Activated CD4-positive, alpha-beta T cell treated with anti-CD3 and anti-CD28 coated beads, Interleukin-2, Interleukin-6, amounts not matched to agents 100 ng/mL and 50 ng/mL, durations not matched to agents 16 hours and 8 hours (primary cell): ENCODE measurements around the gene BCKDHB.

Source experiments
- DNase-seq: peaks from one replicate; pipeline ENCODE4 v3.0.0-alpha.2; 2020

BCKDHB gene

DNA sequence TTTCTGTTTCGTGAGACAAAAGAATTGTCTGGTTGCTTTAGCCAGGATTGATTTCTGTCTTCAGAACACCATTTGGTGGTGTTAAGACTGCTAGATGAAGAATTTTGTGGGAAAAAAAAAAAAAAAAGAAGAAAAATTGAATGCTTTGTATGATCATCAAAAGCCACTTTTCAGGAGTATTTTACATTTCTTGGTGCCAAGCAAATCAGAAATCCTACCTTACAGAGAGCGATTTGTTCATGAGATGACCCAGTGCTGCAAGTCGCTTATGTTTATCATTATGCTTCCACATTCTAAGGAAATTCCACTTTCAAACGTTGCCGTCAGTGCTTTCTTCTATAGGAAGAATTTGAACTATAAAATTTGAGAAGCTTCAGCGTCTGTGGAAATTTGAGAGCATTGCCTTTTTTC is 228.7 kb downstream of the BCKDHB start:
- DNase-seq, result no peak

DNA sequence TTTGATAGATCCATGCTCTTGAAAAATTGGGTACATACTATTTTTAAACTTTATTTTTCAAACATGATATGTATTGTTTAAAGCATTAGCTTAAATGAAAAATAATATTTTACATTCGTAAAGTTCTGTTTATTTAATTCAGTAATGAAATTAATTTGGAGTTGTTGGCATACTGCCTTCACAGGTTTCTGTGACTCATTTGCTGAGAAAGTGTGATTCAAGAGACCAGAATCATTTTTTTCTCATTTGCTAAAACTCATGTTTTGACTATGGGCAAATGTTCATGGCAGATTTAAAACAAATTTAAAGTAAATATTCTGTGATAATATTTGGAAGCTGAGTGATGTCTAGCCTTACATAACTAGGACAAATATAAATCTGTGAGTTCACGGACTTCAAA is 230.4 kb downstream of the BCKDHB start:
- DNase-seq, result no peak

DNA sequence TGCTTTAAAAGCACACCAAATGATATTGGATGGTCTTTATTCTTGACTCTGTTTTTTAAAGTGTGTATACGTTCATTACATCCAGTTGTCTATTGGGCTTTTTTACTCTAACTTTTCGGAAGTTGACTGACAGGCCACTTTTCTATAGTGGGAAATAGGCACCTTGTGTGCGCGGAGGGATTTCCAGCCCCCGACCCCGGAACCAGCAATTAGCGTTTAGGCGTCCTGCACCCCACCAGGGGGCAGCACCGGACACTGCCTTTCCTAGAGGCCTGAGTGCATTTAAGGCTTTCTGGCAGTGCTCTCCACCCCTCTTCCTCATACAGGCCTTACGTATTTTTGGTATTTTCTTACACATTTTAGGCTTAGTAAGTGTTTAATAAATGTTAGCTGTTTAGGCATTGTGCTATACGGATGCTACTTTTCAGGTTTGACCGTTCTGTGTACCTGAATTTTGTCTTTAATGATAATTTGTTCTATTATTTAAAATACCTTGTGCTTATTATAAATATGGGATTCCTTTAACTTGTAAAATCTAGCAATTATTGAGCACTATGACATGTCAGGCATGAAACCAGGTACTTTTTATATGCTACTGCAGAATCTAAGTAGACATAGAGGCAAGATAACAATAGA is 231.8 kb downstream of the BCKDHB start:
- DNase-seq, result peak; percentile 64

- no peak for DNase-seq
Observed at GRCh38 chr6:80339421-80339820, 232.9 kb downstream of the BCKDHB start.

- no peak for DNase-seq
Observed at GRCh38 chr6:80340280-80340679, 233.8 kb downstream of the BCKDHB start.

- no peak for DNase-seq
Observed at GRCh38 chr6:80340686-80341085, 234.2 kb downstream of the BCKDHB start.

DNA sequence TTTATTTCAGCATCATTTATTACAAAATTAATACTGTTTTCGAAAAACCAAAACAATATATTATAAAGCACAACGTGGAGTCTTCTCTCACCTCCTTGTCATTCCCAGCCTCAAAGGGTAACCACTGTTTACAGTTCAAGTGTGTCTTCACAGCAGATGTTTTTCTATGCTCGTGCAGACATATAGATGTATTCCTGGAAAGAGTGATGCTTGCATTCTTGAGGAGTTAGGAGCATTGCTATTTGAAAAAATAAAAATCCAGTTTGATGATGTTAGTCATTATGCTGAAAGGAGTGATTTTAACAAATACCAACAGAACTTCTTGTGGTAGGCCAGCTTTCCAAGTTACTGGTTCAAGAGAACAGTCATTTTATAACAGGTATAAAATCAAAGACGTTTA is 234.9 kb downstream of the BCKDHB start:
- DNase-seq, result no peak

DNA sequence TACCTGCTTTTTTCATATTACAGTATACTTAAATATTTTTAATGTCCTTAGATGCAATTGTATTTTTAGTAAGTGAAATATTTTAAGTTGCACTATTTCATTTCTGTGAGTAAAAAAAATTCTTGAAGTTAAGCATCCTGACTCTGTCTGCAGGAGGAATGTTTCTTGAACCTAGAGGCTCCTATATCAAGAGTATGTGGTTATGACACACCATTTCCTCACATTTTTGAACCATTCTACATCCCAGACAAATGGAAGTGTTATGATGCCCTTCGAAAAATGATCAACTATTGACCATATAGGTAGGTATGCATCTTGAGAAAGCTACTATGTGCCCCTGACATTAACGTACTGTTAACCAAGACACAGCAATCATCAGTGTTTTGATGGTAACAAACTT is 237.0 kb downstream of the BCKDHB start:
- no peak for DNase-seq

- no peak for DNase-seq
Observed at GRCh38 chr6:80347101-80347500, 240.6 kb downstream of the BCKDHB start.

GRCh38 chr6:80348263-80348662 is 241.8 kb downstream of the BCKDHB start:
- no peak for DNase-seq

GRCh38 chr6:80356000-80356399 is 249.5 kb downstream of the BCKDHB start:
- DNase-seq, result no peak

DNA sequence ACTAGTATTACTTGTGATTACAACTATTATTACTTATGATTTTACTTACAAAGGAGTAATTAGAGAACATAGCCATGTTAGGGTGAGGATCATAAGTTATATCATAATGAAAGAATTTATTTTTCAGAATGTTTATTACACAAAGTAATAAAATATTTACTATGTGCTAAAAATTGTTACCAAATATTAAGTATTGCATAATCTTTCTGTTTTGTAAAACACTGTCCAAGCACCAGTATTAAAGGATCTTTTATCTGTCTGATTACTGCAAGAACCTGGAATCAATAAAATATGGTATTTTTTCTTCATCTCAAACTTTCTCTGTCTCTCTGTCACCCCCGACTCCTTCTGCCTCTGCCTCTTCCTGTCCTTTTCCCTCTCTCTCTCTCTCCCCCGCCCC is 250.1 kb downstream of the BCKDHB start:
- no peak for DNase-seq

DNA sequence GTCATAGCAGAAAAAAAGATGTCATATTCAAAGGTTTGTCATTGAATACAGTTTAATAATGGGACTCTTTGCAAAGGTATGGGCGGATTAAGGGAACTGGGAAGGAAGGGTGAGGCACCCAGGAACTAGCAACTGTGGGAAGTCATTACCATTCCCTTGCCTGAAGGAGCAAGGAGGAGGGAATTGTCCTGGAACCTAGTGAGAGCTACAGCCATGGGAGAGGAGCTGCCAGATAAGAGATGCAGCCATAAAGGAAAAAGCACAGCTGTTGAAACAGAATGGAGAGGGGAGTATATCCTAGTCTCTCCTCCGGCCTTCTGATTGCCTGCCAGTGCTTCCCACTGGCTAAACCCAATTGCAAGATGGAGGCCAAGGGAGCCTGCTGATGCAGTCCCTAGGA is 250.6 kb downstream of the BCKDHB start:
- DNase-seq, result no peak

GRCh38 chr6:80357674-80358073 is 251.2 kb downstream of the BCKDHB start:
- no peak for DNase-seq

DNA sequence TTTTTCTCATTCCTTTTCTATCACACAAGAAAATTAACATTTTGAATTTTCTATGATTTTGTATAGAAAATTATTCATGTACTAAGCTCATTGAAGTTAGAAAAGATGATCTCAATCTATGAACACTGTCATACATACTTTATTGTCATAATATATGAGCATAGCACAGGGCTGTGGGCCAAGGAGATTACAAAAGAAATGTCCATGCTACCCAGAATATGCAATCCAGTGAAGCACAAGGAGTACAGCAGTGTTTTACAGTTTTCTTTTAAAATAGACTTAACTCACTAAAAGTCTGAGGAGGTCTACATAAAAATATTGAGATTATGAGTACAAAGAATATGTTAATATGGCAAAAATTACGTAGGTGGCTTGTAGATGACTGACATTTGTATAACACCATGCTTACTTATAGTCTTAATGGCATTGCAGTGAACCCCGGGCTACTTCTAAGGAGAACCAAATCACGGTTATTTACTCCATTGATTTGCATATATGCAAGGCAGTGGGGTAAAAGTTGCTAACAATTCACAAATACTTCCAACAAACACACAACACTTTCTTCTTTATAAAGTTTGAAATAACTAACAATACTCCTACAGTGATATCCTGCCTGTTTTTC is 257.1 kb downstream of the BCKDHB start:
- DNase-seq, result no peak

DNA sequence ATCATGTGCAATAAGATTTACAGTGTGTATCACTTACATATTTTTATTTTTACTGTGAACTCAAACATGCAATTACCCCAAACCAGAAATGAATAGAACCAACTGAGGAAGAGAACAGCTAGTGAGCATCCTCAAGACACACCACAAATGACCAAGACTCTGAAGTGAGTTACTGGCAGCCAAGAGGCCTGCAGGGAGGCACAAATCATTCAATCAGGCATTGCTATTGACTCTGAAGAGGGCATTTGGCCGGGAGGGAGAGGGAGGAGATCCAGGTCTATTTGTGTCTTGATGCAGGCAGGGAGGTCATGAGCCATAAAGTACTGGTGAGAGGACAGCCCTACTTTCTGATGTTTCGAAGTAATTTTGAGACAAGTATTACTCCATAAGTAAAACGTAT is 257.7 kb downstream of the BCKDHB start:
- DNase-seq, result no peak

DNA sequence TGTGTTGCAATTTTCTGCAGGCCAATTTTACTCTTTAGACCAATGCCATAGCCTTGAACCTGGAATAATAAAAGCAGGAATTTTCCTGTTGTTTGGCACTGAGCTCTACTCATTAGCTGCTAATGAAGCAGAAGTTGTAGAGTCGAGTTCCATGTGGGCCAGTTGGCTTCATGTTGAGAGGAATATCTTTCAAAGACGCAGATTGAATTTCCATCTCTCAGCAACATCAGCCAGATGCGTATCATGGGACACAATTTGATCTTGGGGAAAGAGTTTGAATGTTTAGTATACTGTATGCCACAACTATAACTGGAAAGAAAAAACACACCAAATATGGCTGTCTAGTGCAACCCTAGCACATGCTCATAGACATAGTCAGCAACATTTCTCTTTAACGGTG is 259.6 kb downstream of the BCKDHB start:
- no peak for DNase-seq

DNA sequence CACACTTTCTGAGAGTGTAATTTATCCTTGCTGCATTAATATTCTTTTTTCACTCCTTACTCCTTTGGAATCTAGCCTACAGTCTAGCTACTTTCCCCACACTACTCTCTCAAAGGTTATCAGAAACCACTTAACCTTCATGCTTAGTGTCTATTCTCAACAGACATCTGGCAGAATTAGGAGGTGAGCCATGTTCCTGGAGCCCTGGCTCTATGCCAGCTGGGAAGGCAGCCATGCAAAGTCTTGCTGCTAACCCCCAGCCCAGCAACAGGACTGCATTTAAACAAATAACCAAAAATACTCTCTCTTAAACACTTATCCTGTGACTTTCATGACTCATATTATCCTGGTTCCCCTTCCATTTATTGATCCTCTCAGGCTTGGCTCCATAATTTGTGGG is 260.2 kb downstream of the BCKDHB start:
- DNase-seq, result no peak

DNA sequence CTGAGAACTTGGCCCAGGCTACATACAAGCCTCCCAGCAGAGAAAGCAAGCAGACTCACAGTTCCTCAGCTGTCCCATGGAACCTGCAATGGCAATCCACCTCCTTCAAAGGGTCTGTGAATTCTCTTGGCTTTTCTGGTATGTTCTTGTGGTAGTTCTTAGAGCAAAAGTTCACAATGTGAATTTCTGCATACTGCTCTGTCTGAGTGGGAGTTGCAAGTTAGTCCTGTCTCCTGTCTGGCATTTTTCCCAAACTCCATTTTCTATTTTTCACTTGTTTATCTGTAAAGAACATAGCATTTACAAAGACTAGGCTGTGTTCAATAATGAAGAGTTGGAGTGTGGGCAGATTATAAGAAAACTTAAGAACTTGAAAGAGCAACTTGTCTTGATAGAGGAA is 269.9 kb downstream of the BCKDHB start:
- no peak for DNase-seq

DNA sequence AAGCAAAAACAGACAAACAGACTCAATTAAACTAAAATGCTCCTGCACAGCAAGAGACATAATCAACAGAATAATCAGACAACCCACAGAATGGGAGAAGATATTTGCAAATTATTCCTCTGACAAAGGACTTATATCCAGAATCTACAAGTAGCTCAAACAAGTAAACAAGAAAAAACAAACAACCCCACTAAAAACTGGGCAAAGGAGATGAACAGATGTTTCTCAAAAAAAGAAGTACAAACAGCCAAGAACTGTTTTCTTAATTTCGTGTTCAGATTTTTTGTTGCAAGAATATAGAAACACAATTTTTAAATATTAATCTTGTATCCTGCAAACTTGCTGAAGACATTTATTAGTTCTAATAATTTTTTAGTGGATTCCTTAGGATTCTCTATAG is 274.1 kb downstream of the BCKDHB start:
- no peak for DNase-seq

DNA sequence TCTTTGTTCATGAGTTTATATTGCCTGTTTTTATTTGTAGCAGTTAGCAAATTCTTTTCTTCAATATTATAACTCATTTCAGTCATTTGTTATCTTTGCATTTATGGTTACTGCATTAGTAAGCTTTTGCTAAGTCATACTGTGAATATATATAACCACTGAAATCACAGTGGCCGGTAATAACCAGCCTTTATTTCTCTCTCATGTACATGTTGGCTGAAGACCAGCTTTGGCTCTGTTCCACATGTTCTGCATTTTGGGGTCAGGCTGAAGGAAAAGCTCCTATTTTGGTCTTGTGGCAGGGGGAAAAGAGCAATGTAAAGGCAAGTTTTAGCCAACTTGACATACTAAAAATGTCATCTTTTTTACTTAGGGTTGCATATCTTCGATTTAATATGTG is 276.3 kb downstream of the BCKDHB start:
- DNase-seq, result no peak

DNA sequence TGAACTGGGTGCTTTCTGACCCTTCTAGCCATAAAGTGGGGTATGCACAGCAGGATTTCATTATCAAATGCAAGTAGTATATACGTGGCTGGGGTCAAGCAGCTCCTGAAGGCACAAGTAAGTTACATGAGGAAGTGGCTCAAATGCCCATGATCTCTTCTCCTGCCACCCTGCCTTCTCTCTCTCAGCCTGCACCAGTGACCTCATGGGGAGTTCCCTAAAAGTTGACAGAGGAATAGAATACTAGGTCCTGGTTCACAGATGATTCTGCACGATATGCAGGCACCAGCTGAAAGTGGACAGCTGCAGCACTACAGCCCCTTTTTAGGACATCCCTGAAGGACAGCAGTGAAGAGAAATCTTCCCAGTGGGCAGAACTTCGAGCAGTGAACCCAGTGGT is 282.0 kb downstream of the BCKDHB start:
- no peak for DNase-seq
